Measurements from ENCODE around the gene GDI2. TPM values are rescaled to one million over a fixed set of nuclear protein-coding genes. Genes with fewer than 3 reads are reported as not detected.

The GDI2 gene
- total RNA-seq, 1 experiment from 2014 or later, result 144 TPM

DNA sequence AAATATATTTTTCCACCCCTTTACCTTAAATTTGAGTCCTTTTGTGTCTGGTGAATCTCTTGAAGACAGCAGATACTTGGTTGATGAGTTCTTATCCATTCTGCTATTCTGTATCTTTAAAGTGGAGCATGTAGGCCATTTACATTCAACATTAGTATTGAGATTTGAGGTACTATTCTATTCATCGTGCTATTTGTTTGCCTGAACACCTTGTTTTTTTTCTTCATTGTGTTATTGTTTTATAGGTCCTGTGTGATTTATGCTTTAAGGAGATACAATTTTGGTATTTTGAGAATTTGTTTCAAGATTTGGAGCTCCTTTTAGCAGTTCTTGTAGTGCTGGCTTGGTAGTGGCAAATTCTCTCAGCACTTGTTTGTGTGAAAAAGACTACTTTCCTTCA is 29.9 kb downstream of the GDI2 start:
- H3K27ac ChIP-seq (ENCODE audit: low read depth, low read length), result no peak overlapping the region
- CTCF ChIA-PET, result no interaction called here
- no peaks in the 10 kb centered on the region for H3K27me3 ChIP-seq (ENCODE audit: insufficient read depth, low read length)
- H3K79me2 ChIP-seq (ENCODE audit: insufficient read depth, low read length), result peaks cover 99% of the 10 kb centered on the region
- ATAC-seq (no peak), DNase-seq (ENCODE audit: low read depth, low spot score) (no peak)
- no peaks in the 10 kb centered on the region for H3K4me1 ChIP-seq (ENCODE audit: control insufficient read depth in 1 of 2, insufficient read depth in 2 of 2, low read length in 2 of 2)
- RAD21 ChIA-PET (ENCODE audit: low non-redundant PET in 1 of 2, low total read pairs in 2 of 2, uncharacterized antibody in 2 of 2, unreplicated experiment in 2 of 2), result no interaction called here
- BruUV-seq (replicated peaks), result no TSS peak
- H3K4me3 ChIP-seq (replicated peaks in 1 of 2; ENCODE audit: low read depth in 1 of 2, low read length in 2 of 2), result no peak overlapping the region
- no peak overlapping the region for H2AFZ ChIP-seq (ENCODE audit: low read depth, low read length, poor library complexity, severe bottlenecking)
- intact Hi-C loops (cut with micrococcal nuclease), result no loop called here
- TF ChIP-seq, protein P1, sequence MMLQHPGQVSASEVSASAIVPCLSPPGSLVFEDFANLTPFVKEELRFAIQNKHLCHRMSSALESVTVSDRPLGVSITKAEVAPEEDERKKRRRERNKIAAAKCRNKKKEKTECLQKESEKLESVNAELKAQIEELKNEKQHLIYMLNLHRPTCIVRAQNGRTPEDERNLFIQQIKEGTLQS (IDR thresholded peaks at IDR 0.05), result no peak
- no peak overlapping the region for H3K4me2 ChIP-seq (ENCODE audit: low read length)
- peaks cover 12% of the 10 kb centered on the region; the same call in 1 of the 2 replicates for H4K20me1 ChIP-seq (ENCODE audit: insufficient read depth)
- H3K9me2 ChIP-seq (ENCODE audit: insufficient read depth), result no peaks in the 10 kb centered on the region
- no peaks in the 10 kb centered on the region for H3K9me3 ChIP-seq (ENCODE audit: control insufficient read depth in 1 of 2, insufficient read depth in 1 of 2, low read depth in 1 of 2, low read length in 2 of 2)
- peaks cover 42 to 53% of the 10 kb centered on the region in 2 experiments for H3K36me3 ChIP-seq (ENCODE audit: control insufficient read depth in 1 of 2, insufficient read depth in 2 of 2, low read length in 2 of 2)
- POLR2A ChIA-PET, result no interaction called here
- H3K9ac ChIP-seq (ENCODE audit: low read length), result no peak overlapping the region

DNA sequence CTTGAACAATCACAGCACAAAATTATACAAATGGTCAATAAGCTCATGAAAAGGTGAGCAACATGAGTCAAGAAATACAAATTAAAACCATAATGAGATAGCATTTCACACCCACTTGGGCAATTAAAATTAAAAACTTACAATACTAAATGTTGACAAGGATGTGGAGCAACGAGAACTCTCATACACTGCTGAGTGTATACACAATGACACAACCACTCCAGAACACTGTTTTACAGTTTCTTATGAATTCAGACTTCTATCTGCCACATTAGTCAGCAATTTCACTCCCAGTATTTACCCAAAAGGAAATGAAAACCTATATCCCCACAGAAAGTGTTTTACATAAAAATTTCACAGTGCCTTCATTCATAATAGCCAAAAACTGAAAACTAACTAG is 31.1 kb downstream of the GDI2 start:
- Histone ChIP-seq H3K9me2 (ENCODE audit: insufficient read depth) (no peaks in the 10 kb centered on the region), H3K4me3 (replicated peaks in 1 of 2; ENCODE audit: low read depth in 1 of 2, low read length in 2 of 2) (no peak overlapping the region), H4K20me1 (ENCODE audit: insufficient read depth) (peaks cover 12% of the 10 kb centered on the region; the same call in 1 of the 2 replicates), H3K27ac (ENCODE audit: low read depth, low read length) (no peak overlapping the region), H3K9me3 (ENCODE audit: control insufficient read depth in 1 of 2, insufficient read depth in 1 of 2, low read depth in 1 of 2, low read length in 2 of 2) (no peaks in the 10 kb centered on the region), H3K9ac (ENCODE audit: low read length) (no peak overlapping the region), H3K36me3 (ENCODE audit: control insufficient read depth in 1 of 2, insufficient read depth in 2 of 2, low read length in 2 of 2) (peaks cover 38 to 44% of the 10 kb centered on the region in 2 experiments), H3K4me1 (ENCODE audit: control insufficient read depth in 1 of 2, insufficient read depth in 2 of 2, low read length in 2 of 2) (no peaks in the 10 kb centered on the region), H3K27me3 (ENCODE audit: insufficient read depth, low read length) (no peaks in the 10 kb centered on the region), H3K79me2 (ENCODE audit: insufficient read depth, low read length) (peaks cover 99% of the 10 kb centered on the region), H2AFZ (ENCODE audit: low read depth, low read length, poor library complexity, severe bottlenecking) (no peak overlapping the region), H3K4me2 (ENCODE audit: low read length) (no peak overlapping the region)
- ChIA-PET RAD21 (ENCODE audit: low non-redundant PET in 1 of 2, low total read pairs in 2 of 2, uncharacterized antibody in 2 of 2, unreplicated experiment in 2 of 2) (no interaction called here), CTCF (no interaction called here), POLR2A (no interaction called here)
- no peak for DNase-seq (ENCODE audit: low read depth, low spot score)
- no TSS peak for BruUV-seq (replicated peaks)
- intact Hi-C loops (cut with micrococcal nuclease), result no loop called here
- ATAC-seq, result no peak
- TF ChIP-seq, protein P2, sequence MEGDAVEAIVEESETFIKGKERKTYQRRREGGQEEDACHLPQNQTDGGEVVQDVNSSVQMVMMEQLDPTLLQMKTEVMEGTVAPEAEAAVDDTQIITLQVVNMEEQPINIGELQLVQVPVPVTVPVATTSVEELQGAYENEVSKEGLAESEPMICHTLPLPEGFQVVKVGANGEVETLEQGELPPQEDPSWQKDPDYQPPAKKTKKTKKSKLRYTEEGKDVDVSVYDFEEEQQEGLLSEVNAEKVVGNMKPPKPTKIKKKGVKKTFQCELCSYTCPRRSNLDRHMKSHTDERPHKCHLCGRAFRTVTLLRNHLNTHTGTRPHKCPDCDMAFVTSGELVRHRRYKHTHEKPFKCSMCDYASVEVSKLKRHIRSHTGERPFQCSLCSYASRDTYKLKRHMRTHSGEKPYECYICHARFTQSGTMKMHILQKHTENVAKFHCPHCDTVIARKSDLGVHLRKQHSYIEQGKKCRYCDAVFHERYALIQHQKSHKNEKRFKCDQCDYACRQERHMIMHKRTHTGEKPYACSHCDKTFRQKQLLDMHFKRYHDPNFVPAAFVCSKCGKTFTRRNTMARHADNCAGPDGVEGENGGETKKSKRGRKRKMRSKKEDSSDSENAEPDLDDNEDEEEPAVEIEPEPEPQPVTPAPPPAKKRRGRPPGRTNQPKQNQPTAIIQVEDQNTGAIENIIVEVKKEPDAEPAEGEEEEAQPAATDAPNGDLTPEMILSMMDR (IDR thresholded peaks at IDR 0.05 in 2 of 3, conservative IDR thresholded peaks at IDR 0.05 in 1 of 3; ENCODE audit: borderline replicate concordance in 1 of 3, insufficient read depth in 1 of 3, low read depth in 2 of 3, low read length in 2 of 3), result no peak
- TF ChIP-seq CBX3 (IDR thresholded peaks at IDR 0.05; ENCODE audit: low read depth) (no peak), SP1 (IDR thresholded peaks at IDR 0.05; ENCODE audit: low read depth) (no peak), ZNF274 (IDR thresholded peaks at IDR 0.05; ENCODE audit: low read depth, low read length) (no peak), ZFX (IDR thresholded peaks at IDR 0.05) (no peak), ELF1 (IDR thresholded peaks at IDR 0.05; ENCODE audit: borderline replicate concordance, low read depth) (no peak), FOSL1 (IDR thresholded peaks at IDR 0.05; ENCODE audit: low read depth) (no peak), JUND (IDR thresholded peaks at IDR 0.05) (no peak), TCF7L2 (IDR thresholded peaks at IDR 0.05; ENCODE audit: borderline replicate concordance, extremely low read depth, insufficient read depth, insufficient read length) (no peak), SIN3A (IDR thresholded peaks at IDR 0.05; ENCODE audit: low read depth) (no peak)
- TF ChIP-seq, protein P3, sequence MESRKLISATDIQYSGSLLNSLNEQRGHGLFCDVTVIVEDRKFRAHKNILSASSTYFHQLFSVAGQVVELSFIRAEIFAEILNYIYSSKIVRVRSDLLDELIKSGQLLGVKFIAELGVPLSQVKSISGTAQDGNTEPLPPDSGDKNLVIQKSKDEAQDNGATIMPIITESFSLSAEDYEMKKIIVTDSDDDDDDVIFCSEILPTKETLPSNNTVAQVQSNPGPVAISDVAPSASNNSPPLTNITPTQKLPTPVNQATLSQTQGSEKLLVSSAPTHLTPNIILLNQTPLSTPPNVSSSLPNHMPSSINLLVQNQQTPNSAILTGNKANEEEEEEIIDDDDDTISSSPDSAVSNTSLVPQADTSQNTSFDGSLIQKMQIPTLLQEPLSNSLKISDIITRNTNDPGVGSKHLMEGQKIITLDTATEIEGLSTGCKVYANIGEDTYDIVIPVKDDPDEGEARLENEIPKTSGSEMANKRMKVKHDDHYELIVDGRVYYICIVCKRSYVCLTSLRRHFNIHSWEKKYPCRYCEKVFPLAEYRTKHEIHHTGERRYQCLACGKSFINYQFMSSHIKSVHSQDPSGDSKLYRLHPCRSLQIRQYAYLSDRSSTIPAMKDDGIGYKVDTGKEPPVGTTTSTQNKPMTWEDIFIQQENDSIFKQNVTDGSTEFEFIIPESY (IDR thresholded peaks at IDR 0.05; ENCODE audit: extremely low read depth, insufficient replicate concordance, low read length), result no peak
- TF ChIP-seq, protein P4, sequence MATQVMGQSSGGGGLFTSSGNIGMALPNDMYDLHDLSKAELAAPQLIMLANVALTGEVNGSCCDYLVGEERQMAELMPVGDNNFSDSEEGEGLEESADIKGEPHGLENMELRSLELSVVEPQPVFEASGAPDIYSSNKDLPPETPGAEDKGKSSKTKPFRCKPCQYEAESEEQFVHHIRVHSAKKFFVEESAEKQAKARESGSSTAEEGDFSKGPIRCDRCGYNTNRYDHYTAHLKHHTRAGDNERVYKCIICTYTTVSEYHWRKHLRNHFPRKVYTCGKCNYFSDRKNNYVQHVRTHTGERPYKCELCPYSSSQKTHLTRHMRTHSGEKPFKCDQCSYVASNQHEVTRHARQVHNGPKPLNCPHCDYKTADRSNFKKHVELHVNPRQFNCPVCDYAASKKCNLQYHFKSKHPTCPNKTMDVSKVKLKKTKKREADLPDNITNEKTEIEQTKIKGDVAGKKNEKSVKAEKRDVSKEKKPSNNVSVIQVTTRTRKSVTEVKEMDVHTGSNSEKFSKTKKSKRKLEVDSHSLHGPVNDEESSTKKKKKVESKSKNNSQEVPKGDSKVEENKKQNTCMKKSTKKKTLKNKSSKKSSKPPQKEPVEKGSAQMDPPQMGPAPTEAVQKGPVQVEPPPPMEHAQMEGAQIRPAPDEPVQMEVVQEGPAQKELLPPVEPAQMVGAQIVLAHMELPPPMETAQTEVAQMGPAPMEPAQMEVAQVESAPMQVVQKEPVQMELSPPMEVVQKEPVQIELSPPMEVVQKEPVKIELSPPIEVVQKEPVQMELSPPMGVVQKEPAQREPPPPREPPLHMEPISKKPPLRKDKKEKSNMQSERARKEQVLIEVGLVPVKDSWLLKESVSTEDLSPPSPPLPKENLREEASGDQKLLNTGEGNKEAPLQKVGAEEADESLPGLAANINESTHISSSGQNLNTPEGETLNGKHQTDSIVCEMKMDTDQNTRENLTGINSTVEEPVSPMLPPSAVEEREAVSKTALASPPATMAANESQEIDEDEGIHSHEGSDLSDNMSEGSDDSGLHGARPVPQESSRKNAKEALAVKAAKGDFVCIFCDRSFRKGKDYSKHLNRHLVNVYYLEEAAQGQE (IDR thresholded peaks at IDR 0.05; ENCODE audit: low read depth), result no peak
